ENCODE results near the gene ATG2A. TPM values are rescaled to one million over a fixed set of nuclear protein-coding genes. Genes with fewer than 3 reads are reported as not detected.

The ATG2A gene
- total and polyA plus RNA-seq, 2 donors (not counting 3 experiments of a cell fraction or from before 2014, with no cell fraction given), result 13.4 to 24.3 TPM

- DNase-seq (ENCODE audit: low read depth, low spot score), result no peak
- FAIRE-seq, result no peak
- no peaks in the 10 kb centered on the region for H3K9me1 ChIP-seq (replicated peaks; ENCODE audit: control insufficient read depth, extremely low read depth, insufficient read depth, low read length)
- no TSS peak for BruUV-seq (replicated peaks)
- H2AFZ ChIP-seq (ENCODE audit: low read depth, low read length), result no peak overlapping the region
- no peaks in the 10 kb centered on the region for H3K9me3 ChIP-seq (replicated peaks; ENCODE audit: control insufficient read depth, insufficient read depth, low read length)
- POLR2A ChIA-PET, result no interaction called here
- H3K27me3 ChIP-seq (ENCODE audit: control insufficient read depth in 2 of 2, insufficient read depth in 2 of 2, low read length in 2 of 2), result no peaks in the 10 kb centered on the region
- dilution Hi-C loops (cut with MboI; ENCODE audit: extremely low pct_ligation_motif_present, low sequenced_read_pairs) (no loop called here), intact Hi-C loops (cut with micrococcal nuclease) (no loop called here)
- no peaks in the 10 kb centered on the region for H3K4me1 ChIP-seq (ENCODE audit: control insufficient read depth, extremely low read depth, insufficient read depth, low read length)
- peaks cover 1 to 61% of the 10 kb centered on the region in 2 experiments for H3K36me3 ChIP-seq (ENCODE audit: control insufficient read depth in 2 of 2, extremely low read depth in 1 of 2, insufficient read depth in 2 of 2, low read length in 2 of 2)
- H3K27ac ChIP-seq (ENCODE audit: insufficient read depth, low read depth, low read length), result no peak overlapping the region
- TF ChIP-seq MAX (IDR thresholded peaks at IDR 0.05; ENCODE audit: insufficient read depth, insufficient read length) (no peak), POLR2AphosphoS5 (IDR thresholded peaks at IDR 0.05; ENCODE audit: insufficient read depth, low read depth, low read length) (no peak), CTCF (IDR thresholded peaks at IDR 0.05; ENCODE audit: extremely low read depth in 1 of 2, insufficient read depth in 1 of 2, low read depth in 1 of 2, low read length in 2 of 2) (no peak), EZH2 (IDR thresholded peaks at IDR 0.05; ENCODE audit: borderline replicate concordance, low read depth, low read length, severe bottlenecking) (no peak), MYC (IDR thresholded peaks at IDR 0.05; ENCODE audit: low read depth, low read length) (no peak), GATA2 (IDR thresholded peaks at IDR 0.05; ENCODE audit: insufficient read depth, insufficient read length, low read depth, low read length) (no peak), JUN (IDR thresholded peaks at IDR 0.05; ENCODE audit: borderline replicate concordance, insufficient read depth, insufficient read length, low read depth) (no peak), FOS (IDR thresholded peaks at IDR 0.05; ENCODE audit: borderline replicate concordance, insufficient read depth, low read length) (no peak), POLR2A (IDR thresholded peaks at IDR 0.05; ENCODE audit: low read depth, low read length) (no peak)
- H3K9ac ChIP-seq (replicated peaks; ENCODE audit: extremely low read depth, insufficient read depth, low read length), result no peak overlapping the region
- H3K79me2 ChIP-seq (ENCODE audit: control insufficient read depth, insufficient read depth, low read length), result no peaks in the 10 kb centered on the region
- CTCF ChIA-PET, result no interaction called here
- no peak overlapping the region for H3K4me3 ChIP-seq (replicated peaks in 1 of 3; ENCODE audit: insufficient read depth in 1 of 3, low read depth in 1 of 3, low read length in 3 of 3)
- no peak overlapping the region for H3K4me2 ChIP-seq (ENCODE audit: insufficient read depth, low read length)
- H4K20me1 ChIP-seq (replicated peaks; ENCODE audit: control insufficient read depth, extremely low read depth, insufficient read depth, low read length), result no peaks in the 10 kb centered on the region
These were observed 11.3 kb downstream of the ATG2A start for GRCh38 chr11:64905516-64906313.
